HepG2 (cell line): ENCODE measurements around the gene CMTM3. TPM values are rescaled to one million over a fixed set of nuclear protein-coding genes. Genes with fewer than 3 reads are reported as not detected.
A peak's percentile ranks its signal among the peaks of the same experiment; 100 is the strongest.

Experiments
- BCL3 ChIP-seq: sonication (generic); formaldehyde crosslinking; IDR thresholded peaks from 2 replicates; pipeline ENCODE4 v1.5.1; 2020; ENCODE audit warnings: mild to moderate bottlenecking, missing genetic modification reagents, moderate library complexity
- BRF2 ChIP-seq: sonication (generic); formaldehyde crosslinking; IDR thresholded peaks from 2 replicates; pipeline ENCODE4 v1.8.1; 2022; ENCODE audit warnings: mild to moderate bottlenecking, missing genetic modification reagents
- KIAA2018 ChIP-seq: sonication (generic); formaldehyde crosslinking; IDR thresholded peaks from 2 replicates; pipeline ENCODE4 v1.5.0; 2020; ENCODE audit warnings: mild to moderate bottlenecking, missing genetic modification reagents, borderline replicate concordance
- MAX ChIP-seq: IDR thresholded peaks from 2 replicates; pipeline ENCODE4 v1.6.1; 2012; ENCODE audit warnings: inconsistent platforms
- NCOA2 ChIP-seq: sonication (generic); formaldehyde crosslinking; IDR thresholded peaks from 2 replicates; pipeline ENCODE4 v1.8.0; 2022; ENCODE audit warnings: inconsistent platforms
- NFE2 ChIP-seq: sonication (generic); formaldehyde crosslinking; IDR thresholded peaks from 2 replicates; pipeline ENCODE4 v1.4.0; 2020; ENCODE audit warnings: missing genetic modification reagents
- NR3C1 ChIP-seq: sonication (generic); formaldehyde crosslinking; IDR thresholded peaks from 2 replicates; pipeline ENCODE4 v1.4.0; 2020; ENCODE audit warnings: missing genetic modification reagents
- RFXANK ChIP-seq: IDR thresholded peaks from 2 replicates; pipeline ENCODE4 v1.6.1; 2016
- SIN3B ChIP-seq: fragments of 150-350 bp; IDR thresholded peaks from 2 replicates; pipeline ENCODE4 v1.6.1; 2014; ENCODE audit warnings: low read length
- ZBTB1 ChIP-seq: sonication (generic); formaldehyde crosslinking; IDR thresholded peaks from 2 replicates; pipeline ENCODE4 v1.4.0; 2020; ENCODE audit warnings: missing genetic modification reagents, borderline replicate concordance
- ZFP36L2 ChIP-seq: sonication (generic); formaldehyde crosslinking; IDR thresholded peaks from 2 replicates; pipeline ENCODE4 v1.4.0; 2020; ENCODE audit warnings: missing genetic modification reagents
- ZMAT3 ChIP-seq: sonication (generic); formaldehyde crosslinking; conservative IDR thresholded peaks from 2 replicates; pipeline ENCODE4 v1.7.0; 2021; ENCODE audit warnings: missing genetic modification reagents
- ZNF362 ChIP-seq: sonication (generic); formaldehyde crosslinking; IDR thresholded peaks from 2 replicates; pipeline ENCODE4 v1.4.0; 2020; ENCODE audit warnings: missing genetic modification reagents, mild to moderate bottlenecking, borderline replicate concordance
- ZNF598 ChIP-seq: sonication (generic); formaldehyde crosslinking; IDR thresholded peaks from 2 replicates; pipeline ENCODE4 v1.5.1; 2020; ENCODE audit warnings: mild to moderate bottlenecking, missing genetic modification reagents, borderline replicate concordance
- polyA plus RNA-seq, 8 experiments: library from polyadenylated mRNA; depleted of rRNA in 3 of 8; stranded (reverse) in 7 of 8; unstranded in 1 of 8; fragments of >200 nt; fragmentation: Illumina TruSeq in 4 of 8; extraction: Trizol in 4 of 8; gene quantifications; 2 replicates each; pipeline versions ENCODE4 v1.2.1 to v1.2.3, GENCODE V29; 2011 to 2016; ENCODE audit warnings: low read depth in 4 of 8, missing spikeins in 1 of 8, mixed read lengths in 1 of 8; ENCODE audit not compliant: insufficient read depth in 1 of 8
- total RNA-seq, 5 experiments: library from RNA; depleted of rRNA; stranded (reverse); fragments of >200 nt; fragmentation: Illumina TruSeq; extraction: Trizol; gene quantifications; 2 replicates each; pipeline ENCODE4 v1.2.3, GENCODE V29; 2016; ENCODE audit warnings: low read depth in 1 of 5
- TF ChIP-seq, protein P1 (sequence below): conservative IDR thresholded peaks from 2 replicates; pipeline ENCODE4 v1.6.1; 2018; ENCODE audit warnings: missing genetic modification reagents

The CMTM3 gene
- total and polyA plus RNA-seq, 2 of the 13 experiments (the other 11 are each of a cell fraction or from before 2014, with no cell fraction given): 29.2 to 48.7 TPM

GRCh38 chr16:66608241-66609138 lies 4.0 kb downstream of the CMTM3 start (continued):
- TF ChIP-seq BRF2 (CRISPR knock-in tag) (peak; percentile 69; the same call in 1 of the 2 replicates), RFXANK (no peak), NR3C1 (CRISPR knock-in tag) (no peak), KIAA2018 (0 out of 2 replicates have a peak, but pooled peaks have one; percentile 58), BCL3 (CRISPR knock-in tag) (peak; percentile 84), ZMAT3 (CRISPR knock-in tag) (peak; percentile 80), SIN3B (no peak), ZFP36L2 (CRISPR knock-in tag) (no peak), ZBTB1 (no peak), ZNF598 (CRISPR knock-in tag) (peak; percentile 98; the same call in 1 of the 2 replicates), NCOA2 (CRISPR knock-in tag) (peak; percentile 75), NFE2 (CRISPR knock-in tag) (no peak), ZNF362 (CRISPR knock-in tag) (no peak; the same call in 1 of the 2 replicates), MAX (peak; percentile 98)
- TF ChIP-seq, protein P1, sequence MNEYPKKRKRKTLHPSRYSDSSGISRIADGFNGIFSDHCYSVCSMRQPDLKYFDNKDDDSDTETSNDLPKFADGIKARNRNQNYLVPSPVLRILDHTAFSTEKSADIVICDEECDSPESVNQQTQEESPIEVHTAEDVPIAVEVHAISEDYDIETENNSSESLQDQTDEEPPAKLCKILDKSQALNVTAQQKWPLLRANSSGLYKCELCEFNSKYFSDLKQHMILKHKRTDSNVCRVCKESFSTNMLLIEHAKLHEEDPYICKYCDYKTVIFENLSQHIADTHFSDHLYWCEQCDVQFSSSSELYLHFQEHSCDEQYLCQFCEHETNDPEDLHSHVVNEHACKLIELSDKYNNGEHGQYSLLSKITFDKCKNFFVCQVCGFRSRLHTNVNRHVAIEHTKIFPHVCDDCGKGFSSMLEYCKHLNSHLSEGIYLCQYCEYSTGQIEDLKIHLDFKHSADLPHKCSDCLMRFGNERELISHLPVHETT: peak; percentile 29; the same call in 1 of the 2 replicates
